Adrenal gland (tissue), 12 donors: ENCODE results near the gene KLK11. TPM values are rescaled to one million over a fixed set of nuclear protein-coding genes. Genes with fewer than 3 reads are reported as not detected.

Experiments
- DNase-seq, 7 donors: peaks; one replicate each; pipeline ENCODE4 v3.0.0-alpha.2; 2019 to 2020
- H3K27ac ChIP-seq, 5 donors: fragments of 200-600 bp; sonication (generic) in 4 of 5; 1 replicate in 3 of 5; 2 replicates in 2 of 5; pipeline versions ENCODE4 v1.5.1 to v1.8.0; 2016 to 2020; ENCODE audit warnings: mild to moderate bottlenecking in 1 of 5
- H3K27me3 ChIP-seq: fragments of 200-600 bp; 2 replicates; pipeline ENCODE4 v1.8.0; 2021
- H3K36me3 ChIP-seq, 2 donors: fragments of 200-600 bp; replicated peaks in 1 of 2; 1 replicate in 1 of 2; 2 replicates in 1 of 2; pipeline versions ENCODE4 v1.5.1 to v1.8.0; 2018 to 2022
- H3K4me1 ChIP-seq, 2 donors: fragments of 200-600 bp; replicated peaks in 1 of 2; 1 replicate in 1 of 2; 2 replicates in 1 of 2; pipeline versions ENCODE4 v1.5.1 to v1.8.0; 2018 to 2021
- H3K4me3 ChIP-seq, 4 donors: fragments of 200-600 bp; sonication (generic) in 3 of 4; one replicate each; pipeline ENCODE4 v1.5.1; 2016 to 2018
- H3K9me3 ChIP-seq, 3 donors: fragments of 200-600 bp; sonication (generic) in 1 of 3; replicated peaks in 1 of 3; 1 replicate in 2 of 3; 2 replicates in 1 of 3; pipeline versions ENCODE4 v1.5.1 to v1.8.0; 2016 to 2021
- CTCF ChIP-seq, 6 experiments: fragments of 450-650 bp in 4 of 6; fragments of 200-600 bp in 2 of 6; sonication (generic) in 1 of 6; IDR thresholded peaks; 1 replicate in 5 of 6; 2 replicates in 1 of 6; pipeline versions ENCODE4 v1.5.1 to v1.8.0; 2016 to 2021; ENCODE audit warnings: antibody characterized with exemption in 6 of 6, mild to moderate bottlenecking in 2 of 6, moderate library complexity in 1 of 6
- POLR2A ChIP-seq, 2 donors: fragments of 450-650 bp; IDR thresholded peaks; one replicate each; pipeline ENCODE4 v1.6.1; 2017; ENCODE audit warnings: antibody characterized with exemption in 2 of 2, mild to moderate bottlenecking in 2 of 2, moderate library complexity in 1 of 2
- WGBS, 4 donors: extraction: QIAGEN DNeasy Blood & Tissue Kit in 2 of 4; methylation state at CpG; one replicate each; pipeline versions ENCODE4 v1.1.5 to v1.1.7; 2013 to 2017; 5-methylcytosine and 5-hydroxymethylcytosine counted together
- intact Hi-C, 2 donors: fragments of 100-400 bp; cut with DNase I; formaldehyde crosslinking; loops; one replicate each; pipeline versions ENCODE4 v1.14.1 to v1.15.0; 2022 to 2023
- polyA plus RNA-seq, 3 donors: library from polyadenylated mRNA; stranded (reverse); fragments of 200-250 nt in 2 of 3; fragments of 350-450 nt in 1 of 3; fragmentation: Illumina TruSeq in 1 of 3; extraction: RNeasy Lipid Tissue Mini Kit (QIAGEN cat#74804) in 1 of 3; gene quantifications; one replicate each; pipeline ENCODE4 v1.2.3, GENCODE V29; 2013 to 2014
- total RNA-seq, 9 donors: library from RNA; depleted of rRNA in 4 of 9; stranded (reverse); fragments of >200 nt in 4 of 9; fragments of 120-200 nt in 1 of 9; fragmentation: NEBNext Ultra II Directional in 1 of 9; extraction: Animal tissue kit (Norgen Biotek cat#: 25700) in 1 of 9; gene quantifications; one replicate each; pipeline versions ENCODE4 v1.1.0 to v1.2.4, GENCODE V29; 2013 to 2023
- donor health status: healthy with polysubstance abuse.
- donor health status: Bipolar disorder and iron deficiency.
- donor health status: DM: yes; HTN: yes; CAD: no.
- donor health status: DM: no; HTN: no; CAD: no.
- donor health status: DM: no; HTN: no; CAD: no.
- donor health status: DM: yes; HTN: yes; CAD: no.

The KLK11 gene
- total and polyA plus RNA-seq, 12 donors: 0.07 to 0.32 TPM; not detected in 10

GRCh38 chr19:51029718-51030117 is 3.3 kb upstream of the KLK11 start:
- Histone ChIP-seq H3K4me1 (no peaks in the 10 kb centered on the region), H3K4me3 (no peak overlapping the region), H3K27me3 (peaks cover 7% of the 10 kb centered on the region), H3K27ac (no peak overlapping the region), H3K36me3 (no peaks in the 10 kb centered on the region), H3K9me3 (no peaks in the 10 kb centered on the region)
- 45 to 85% (median 66%) methylated on average over 1 to 2 of the region's 2 CpGs for WGBS, 4 donors
- DNase-seq: no peak
- intact Hi-C loops: loop anchor here in 1 of 2 donors (10.0 kb wide), 1 partner anchor 145 kb away; no protein-coding TSS in a partner anchor
- TF ChIP-seq CTCF (IDR thresholded peaks at IDR 0.05) (no peak), POLR2A (IDR thresholded peaks at IDR 0.05) (no peak)

- intact Hi-C loops: loop anchor here in 1 of 2 donors (10.0 kb wide), 1 partner anchor 147 kb away; no protein-coding TSS in a partner anchor
- WGBS, 4 donors: 54 to 60% (median 57%) methylated on average over 5 of the region's 5 CpGs
These were observed 1.5 kb upstream of the KLK11 start for GRCh38 chr19:51027873-51028272.

GRCh38 chr19:51027126-51027806 is 850 bp upstream of the KLK11 start:
- TF ChIP-seq POLR2A (IDR thresholded peaks at IDR 0.05): no peak
- no peak for TF ChIP-seq CTCF (IDR thresholded peaks at IDR 0.05)
- Histone ChIP-seq H3K4me3 (no peak overlapping the region), H3K9me3 (no peaks in the 10 kb centered on the region), H3K36me3 (no peaks in the 10 kb centered on the region), H3K27ac (no peak overlapping the region), H3K27me3 (peaks cover 12% of the 10 kb centered on the region), H3K4me1 (no peaks in the 10 kb centered on the region)
- intact Hi-C loops: loop anchor here in 1 of 2 donors (10.0 kb wide), 1 partner anchor 148 kb away; no protein-coding TSS in a partner anchor
- 50 to 61% (median 53%) methylated on average over 14 of the region's 14 CpGs for WGBS, 4 donors
- DNase-seq: no peak

More at GRCh38 chr19:51027873-51028272, 1.5 kb upstream of the KLK11 start:
- H3K4me3 ChIP-seq: no peak overlapping the region
- H3K9me3 ChIP-seq: no peaks in the 10 kb centered on the region
- no peaks in the 10 kb centered on the region for H3K4me1 ChIP-seq
- H3K36me3 ChIP-seq: no peaks in the 10 kb centered on the region
- DNase-seq: no peak
- H3K27ac ChIP-seq: no peak overlapping the region
- TF ChIP-seq CTCF (IDR thresholded peaks at IDR 0.05) (no peak), POLR2A (IDR thresholded peaks at IDR 0.05) (no peak)
- peaks cover 12% of the 10 kb centered on the region for H3K27me3 ChIP-seq

GRCh38 chr19:51025809-51026553 is 435 bp downstream of the KLK11 start:
- H3K9me3 ChIP-seq: no peaks in the 10 kb centered on the region
- H3K27me3 ChIP-seq: peaks cover 12% of the 10 kb centered on the region
- no peak for TF ChIP-seq POLR2A (IDR thresholded peaks at IDR 0.05)
- TF ChIP-seq CTCF (IDR thresholded peaks at IDR 0.05): no peak
- no peak overlapping the region for H3K4me3 ChIP-seq
- no peaks in the 10 kb centered on the region for H3K4me1 ChIP-seq
- 36 to 58% (median 55%) methylated on average over 12 to 18 of the region's 18 CpGs for WGBS, 4 donors
- H3K36me3 ChIP-seq: no peaks in the 10 kb centered on the region
- DNase-seq: no peak
- intact Hi-C loops: loop anchor here in 1 of 2 donors (10.0 kb wide), 1 partner anchor 149 kb away; no protein-coding TSS in a partner anchor
- H3K27ac ChIP-seq: no peak overlapping the region
